Measurements from ENCODE around the gene IRX4.
"Not testable (repeated sequence)": the region's sequence is repeated elsewhere in the genome, so short reads cannot be mapped to it uniquely, and the experiment has no call there.

IRX4 gene

DNA sequence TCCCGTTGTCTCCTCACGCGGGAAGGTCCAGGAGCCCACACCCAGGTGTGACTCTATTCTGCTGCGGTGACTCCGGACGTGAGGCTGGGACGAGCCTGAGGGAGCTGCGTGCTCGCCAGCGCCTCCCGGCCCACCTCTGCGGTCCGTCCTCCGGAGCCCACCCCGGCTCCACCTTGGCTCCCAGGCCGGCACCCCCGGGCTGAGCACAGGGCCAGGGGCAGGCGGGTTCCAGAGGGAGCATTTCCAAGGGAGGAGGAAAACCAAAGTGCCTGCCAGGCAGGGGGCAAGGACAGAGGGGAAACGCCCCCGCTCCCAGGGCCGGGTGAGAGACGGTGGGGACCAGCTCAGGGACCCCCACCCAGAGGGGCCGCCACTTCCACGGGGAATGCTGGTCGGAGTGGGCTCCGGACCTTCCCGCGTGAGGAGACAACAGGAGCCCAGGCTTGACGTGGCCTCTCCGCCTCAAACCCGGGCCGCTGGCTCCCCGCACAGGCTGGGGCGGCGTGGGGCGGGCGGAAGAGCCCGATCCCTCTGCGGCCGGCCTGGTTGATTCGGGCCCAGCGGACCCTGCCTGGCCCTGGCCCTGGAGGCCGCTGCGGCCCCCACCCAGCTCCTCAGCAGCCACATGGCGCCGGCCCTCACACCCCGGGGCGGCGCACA, 26.0 kb downstream of the IRX4 start:
- DNase-seq = no peak

DNA sequence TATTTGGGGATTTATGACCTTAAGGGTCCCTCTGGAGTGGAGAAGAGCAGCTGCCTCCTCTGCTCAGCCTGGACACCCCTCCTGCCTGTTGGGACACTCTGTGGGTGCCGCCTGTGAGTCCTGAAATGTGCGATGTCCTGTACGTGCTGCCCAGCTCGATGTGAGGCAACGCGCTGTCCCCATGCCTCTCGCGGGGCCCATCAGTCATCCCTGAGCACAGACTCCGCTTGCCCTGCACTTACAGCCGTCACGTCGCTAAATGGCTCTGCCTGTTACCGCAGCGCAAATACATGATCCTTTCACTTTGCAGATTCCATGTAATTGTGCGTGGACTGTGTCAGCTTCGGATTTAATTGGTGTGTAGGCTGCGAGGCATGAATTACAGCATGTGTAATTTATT, 27.1 kb downstream of the IRX4 start:
- no peak for DNase-seq

DNA sequence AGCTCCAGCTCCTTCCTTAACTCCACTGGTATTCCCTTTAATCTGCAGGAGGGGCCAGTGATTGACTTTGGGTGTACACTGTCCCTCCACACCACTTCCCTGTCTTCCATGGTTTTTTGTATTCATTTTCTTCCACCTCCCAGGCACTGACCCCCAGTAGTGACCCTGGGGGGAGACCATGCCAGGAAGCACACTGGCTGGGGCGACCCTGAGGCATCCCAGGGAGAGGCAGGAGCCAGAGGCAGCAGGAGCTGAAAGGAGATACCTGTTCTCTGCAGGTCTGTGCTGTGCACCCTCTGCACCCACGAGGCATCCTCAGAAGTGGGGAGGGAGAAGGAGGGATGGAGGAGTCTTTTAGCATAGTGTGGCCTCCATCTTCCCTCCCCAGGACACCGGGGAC, 27.6 kb downstream of the IRX4 start:
- no peak for DNase-seq

DNA sequence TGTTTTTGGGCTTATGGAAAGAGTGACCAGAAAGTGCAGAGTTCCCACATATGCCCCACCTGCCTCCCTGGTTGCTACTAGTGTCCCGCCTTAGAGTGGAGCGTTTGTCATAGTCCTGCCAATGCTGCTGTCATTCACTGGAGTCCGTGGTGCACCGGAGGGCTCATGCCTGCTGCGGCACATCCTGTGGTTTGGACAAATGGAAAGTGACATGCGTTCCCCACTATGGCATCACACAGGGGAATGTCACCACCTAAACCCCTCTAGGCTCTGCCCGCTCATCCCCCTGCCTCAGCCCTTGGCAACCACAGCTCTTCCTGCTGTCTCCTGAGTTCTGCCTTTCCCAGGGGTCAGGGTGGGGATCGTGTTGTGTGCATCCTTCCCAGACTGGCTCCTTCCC, 29.2 kb downstream of the IRX4 start:
- DNase-seq = no peak

DNA sequence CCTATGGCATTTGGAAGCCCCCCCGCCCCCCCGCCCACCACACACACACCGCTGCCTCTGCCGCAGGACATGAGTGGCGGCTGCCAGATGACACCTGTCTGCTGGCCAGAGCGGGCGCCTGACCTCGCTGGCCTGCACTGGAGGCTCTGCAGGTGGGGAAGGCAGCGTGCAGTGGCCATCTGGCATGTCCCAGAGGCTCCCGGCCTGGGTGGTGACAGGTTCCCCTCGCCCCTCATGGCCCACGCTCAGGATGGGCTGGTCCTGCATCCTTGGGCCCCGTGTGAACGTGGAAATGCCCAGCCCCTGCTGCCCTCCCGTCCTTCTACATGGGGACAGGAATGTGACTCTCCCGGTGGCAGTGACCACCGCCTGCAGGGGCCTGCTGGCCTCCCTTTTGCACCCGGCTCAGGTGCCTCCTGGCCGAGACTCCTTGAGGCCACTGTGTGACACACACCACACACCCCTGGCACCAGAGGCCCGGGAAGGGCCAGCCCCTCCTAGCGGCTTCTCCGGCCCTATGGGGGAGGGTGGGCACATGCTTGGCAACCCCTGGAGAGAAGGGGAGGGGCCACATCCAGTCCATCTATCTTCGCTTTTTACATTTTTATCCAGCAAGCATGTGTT, 30.3 kb downstream of the IRX4 start:
- DNase-seq = no peak

DNA sequence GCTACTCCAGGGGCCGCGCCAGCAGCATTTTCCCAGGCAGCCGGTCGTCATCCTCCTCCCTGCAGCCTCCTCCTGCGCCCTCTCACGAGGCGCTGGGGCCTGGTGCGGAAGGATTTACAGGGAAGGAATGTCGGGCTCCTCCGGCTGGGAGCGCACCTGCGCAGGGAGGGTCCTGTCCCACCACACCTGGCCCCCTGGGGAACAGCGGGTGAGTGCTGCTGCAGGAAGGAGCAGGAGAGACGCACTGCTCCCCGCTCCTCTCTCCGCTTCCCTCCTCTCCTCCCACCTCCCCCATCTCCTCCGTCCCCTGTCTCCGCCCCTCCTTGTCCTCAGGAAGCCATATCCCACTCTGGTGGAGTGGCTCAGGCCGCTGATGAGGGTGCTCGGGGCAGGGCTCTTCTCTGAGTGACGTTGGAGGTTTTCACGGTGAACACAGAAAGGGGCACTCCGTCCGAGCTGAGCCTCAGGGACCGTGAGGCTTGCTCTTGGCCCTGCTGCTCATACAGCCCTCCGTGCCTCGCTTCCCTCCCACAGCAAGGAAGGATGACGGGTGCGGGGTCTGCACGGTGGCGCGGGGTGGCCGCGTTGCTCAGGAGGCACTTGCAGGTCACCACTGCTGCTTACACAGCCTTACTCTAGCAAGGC, 31.3 kb downstream of the IRX4 start:
- DNase-seq = no peak

DNA sequence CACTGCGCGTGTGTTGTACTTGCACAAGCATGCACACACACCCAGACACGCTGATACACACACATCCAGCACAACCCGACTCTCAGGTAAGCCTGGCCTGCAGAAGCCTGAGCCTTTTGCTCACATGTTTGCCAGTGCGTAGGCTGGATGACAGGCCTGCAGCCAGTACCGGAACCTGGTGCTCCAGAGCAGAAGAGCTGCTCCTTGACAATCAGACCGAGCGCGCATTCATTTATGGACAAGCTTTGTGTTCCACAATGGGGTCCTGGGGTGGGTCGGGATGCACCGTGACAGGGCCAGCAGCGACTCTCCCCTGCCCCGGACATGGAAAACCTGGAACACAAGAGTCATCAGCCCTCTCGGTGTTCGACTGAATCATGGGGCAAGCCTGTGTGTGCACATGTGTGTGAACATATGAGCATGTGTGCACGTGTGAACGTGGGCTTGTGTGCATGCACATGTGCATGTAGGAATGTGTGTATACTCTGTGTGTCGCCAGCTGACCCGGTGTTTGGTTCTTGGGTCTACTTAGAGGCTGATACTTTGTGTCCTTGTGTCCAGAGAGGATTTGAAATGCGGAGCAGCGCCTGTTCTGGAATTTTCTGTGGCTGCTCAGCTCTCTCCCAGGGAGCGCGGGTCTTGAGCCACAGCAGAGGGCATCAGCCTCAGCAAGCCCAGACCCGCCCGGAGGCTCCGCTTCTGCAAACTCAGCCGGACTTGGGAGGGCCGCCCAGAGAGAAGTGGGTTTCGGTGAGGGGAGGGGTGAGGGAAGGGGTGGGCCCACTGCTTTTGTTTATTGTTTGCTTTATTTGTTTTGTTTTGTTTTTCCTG, 32.2 kb downstream of the IRX4 start:
- no peak for DNase-seq

DNA sequence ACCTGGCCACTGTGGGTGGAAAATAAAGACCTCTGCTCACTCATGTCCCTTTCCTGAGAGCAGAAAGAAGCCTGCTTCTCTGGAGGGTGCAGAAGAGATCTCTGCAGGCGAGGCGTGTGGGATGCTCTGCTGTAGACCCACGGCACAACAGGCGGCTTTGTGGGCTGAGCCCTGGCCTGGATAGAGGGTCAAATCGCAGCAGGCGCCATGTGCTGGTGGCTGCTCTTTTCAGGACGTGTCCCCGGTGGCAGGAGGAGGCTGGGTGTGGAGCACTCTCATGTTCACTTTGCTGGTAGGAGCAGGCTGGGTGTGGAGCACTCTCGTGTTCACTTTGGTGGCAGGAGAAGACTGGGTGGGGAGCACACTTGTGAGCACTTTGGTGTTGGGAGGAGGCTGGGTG, 35.1 kb downstream of the IRX4 start:
- DNase-seq = no peak

DNA sequence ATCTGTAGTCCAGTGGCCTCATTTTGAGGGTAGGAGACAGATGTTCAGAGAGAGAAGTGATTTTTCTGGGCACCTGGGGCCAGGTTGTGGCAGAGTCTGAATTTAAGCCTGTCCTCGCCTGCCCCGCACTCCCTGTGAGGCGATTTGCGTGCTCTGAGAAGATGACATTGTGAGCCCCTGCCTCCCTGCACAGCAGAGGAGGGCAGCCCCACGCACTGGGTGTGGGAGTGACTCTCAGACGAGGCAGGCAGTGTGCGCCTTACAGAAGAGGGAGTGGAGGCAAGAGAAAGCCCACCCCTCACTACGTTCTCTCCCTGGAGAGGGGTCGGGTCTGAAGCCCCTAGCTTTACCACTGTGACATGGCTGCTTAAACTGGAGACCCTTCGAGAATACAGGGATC, 35.7 kb downstream of the IRX4 start:
- no peak for DNase-seq

DNA sequence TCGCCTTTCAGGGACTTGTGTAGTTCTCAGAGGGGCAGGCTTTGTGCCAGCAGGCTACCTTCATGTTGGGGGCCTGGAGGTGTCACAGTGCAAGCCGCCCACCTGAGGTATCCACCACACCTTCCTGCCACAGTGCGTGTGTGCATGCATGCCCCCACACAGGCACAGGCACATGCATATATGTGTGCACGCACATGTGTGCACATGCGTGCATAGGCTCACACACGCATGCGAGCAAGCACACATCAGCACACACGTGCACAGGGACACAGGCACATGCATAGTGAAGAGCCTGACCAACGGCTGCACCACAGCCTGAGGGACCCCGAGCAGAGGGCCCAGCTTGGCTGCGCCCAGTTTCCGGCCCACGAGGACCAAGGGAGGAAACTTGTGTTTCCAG, 36.1 kb downstream of the IRX4 start:
- DNase-seq = no peak

DNA sequence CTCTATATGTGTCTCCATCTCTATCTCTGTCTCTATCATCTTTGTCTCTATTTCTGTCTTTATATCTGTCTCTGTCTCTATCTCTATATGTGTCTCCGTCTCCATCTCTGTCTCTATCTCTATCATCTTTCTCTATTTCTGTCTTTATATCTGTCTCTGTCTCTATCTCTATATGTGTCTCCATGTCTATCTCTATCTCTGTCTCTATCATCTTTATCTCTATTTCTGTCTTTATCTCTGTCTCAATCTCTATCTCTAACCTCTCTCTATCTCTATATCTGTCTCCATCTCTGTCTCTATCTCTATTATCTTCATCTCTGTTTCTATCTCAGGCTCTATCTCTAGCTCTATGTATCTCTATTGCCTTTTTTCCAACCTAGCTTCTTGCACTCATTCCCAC, 37.0 kb downstream of the IRX4 start:
- DNase-seq = no peak

DNA sequence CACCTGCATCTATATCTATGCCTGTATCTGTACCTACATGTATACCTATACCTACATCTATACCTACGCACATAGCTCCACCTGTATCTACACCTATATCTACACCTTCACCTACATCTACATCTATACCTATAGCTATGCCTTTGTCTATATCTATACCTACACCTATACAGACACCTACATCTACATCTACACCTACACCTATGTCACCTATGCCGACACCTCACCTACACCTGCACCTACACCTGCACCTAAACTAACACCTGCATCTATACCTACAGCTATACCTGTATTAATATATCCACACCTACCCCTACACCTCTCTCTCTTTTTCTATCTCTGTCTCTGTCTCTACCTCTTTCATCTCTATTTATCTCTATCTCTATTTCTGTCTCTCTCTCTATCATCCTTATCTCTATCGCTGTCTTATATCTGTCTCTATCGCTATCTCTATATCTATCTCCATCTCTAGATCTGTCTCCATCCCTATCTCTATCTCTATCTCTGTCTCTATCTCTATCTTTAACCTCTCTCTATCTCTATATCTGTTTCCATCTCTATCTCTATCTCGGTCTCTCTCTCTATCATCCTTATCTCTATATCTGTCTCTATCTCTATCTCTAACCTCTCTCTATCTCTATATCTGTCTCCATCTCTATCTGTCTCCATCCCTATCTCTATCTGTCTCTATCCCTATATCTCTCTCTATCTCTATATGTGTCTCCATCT, 37.9 kb downstream of the IRX4 start:
- no peak for DNase-seq

DNA sequence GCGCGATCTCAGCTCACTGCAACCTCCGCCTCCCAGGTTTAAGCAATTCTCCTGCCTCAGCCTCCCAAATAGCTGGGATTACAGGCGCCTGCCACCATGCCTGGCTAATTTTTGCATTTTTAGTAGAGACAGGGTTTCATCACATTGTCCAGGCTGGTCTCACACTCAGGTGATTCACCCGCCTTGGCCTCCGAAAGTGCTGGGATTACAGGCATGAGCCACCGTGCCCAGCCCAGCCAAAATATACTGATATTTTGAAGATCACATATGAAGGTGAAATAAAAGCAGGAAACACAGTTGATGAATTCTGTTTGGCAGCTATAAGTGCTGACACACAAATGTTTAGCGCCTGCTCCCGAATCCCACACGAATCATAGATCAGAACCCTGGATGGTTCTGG, 39.0 kb downstream of the IRX4 start:
- DNase-seq = not testable (repeated sequence)

DNA sequence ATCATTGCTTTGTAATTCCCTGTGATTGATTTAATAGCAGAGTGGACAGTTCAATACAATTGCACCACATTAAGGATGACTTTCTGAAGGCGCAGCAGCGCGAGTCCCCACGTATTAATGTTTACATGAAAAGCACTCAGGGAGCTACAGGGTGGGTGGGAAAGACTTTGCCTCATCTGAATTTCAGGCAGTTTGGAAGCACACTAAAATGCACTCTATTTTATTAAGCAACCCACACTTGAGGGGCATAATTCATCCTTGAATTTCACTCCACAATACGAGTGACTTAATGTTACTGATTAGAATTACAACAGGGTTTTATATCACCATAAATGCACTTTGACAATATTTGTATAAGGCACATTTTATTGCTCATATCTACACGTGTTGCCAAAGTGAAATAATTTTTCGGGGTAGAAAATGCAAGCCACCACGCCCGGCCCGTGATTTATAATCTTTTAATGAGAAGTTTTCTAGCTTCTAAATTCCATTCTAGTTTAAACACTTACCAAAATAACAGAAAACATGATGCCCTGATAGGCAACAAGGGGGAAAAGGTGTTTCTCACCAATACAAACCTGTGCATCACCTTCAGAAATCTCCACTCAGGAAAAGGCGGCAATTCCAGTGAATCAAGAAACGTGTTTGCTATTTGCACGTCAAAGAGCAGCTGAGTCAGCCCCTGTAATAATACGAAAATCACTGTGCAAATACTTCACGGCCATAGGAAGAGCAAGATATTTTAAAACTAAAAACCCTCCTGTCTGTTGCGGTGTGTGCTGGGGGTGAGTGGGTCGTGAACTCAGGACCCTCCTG, 40.5 kb downstream of the IRX4 start:
- DNase-seq = peak; percentile 69

DNA sequence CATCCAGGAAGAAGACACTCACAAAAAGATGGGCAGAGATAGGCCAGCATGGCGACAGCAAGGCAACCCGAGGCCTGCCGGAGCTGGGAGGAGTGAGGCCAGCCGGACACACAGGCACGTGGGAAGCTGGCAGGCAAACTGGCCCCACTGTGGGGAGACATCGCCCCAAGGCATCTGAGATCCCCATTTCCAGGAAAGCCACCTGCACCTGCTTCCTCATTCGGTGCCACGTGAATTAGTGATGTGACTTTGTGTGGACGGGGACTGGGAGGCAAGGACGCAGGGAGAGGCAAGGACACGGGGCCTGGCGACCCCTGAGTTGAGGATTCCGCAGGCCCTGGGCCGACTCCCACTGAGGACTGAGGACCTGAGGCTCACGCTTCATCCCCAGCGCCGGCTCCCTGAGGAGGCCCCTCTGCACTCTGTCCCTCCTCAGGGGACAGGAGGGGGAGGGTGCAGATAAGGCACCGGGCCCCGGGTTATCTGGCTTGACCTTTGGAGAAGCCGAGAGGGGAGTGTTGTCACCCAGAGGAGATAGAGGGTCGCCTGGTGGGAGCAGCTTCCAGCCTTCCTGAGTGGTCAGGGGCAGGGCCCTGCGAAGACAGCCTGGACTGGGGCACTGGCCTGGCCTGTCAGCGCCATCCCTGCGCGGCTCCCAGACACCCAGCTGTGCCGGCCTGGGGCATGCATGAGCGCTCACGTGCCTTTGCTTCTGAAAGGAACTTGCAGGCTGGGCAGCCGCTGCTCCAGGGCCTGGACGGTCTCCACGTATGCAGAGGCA, 41.8 kb downstream of the IRX4 start:
- DNase-seq = no peak

DNA sequence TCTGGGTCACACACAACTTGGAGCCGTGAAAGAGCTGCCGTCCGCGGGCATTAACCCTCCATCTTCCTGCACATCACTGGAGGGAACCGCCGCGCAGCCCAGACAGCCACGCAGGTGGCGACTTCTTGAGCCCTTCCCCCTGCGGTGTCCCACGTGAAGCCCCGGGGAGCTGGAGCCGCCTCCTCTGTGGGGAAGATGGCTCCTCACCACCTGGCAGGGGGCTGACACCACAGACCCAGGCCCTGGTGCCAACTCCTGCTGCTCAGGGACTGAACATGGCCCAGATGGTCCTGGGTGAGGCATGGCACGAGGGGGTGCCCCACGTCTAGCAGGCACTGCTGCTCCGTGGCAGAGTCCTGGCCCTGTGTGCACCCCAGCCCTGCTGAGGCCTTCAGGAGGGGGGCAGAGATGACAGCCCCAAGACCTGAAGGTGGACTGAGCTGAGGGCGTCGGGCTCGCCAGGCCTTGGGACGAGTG, 42.6 kb downstream of the IRX4 start:
- no peak for DNase-seq

DNA sequence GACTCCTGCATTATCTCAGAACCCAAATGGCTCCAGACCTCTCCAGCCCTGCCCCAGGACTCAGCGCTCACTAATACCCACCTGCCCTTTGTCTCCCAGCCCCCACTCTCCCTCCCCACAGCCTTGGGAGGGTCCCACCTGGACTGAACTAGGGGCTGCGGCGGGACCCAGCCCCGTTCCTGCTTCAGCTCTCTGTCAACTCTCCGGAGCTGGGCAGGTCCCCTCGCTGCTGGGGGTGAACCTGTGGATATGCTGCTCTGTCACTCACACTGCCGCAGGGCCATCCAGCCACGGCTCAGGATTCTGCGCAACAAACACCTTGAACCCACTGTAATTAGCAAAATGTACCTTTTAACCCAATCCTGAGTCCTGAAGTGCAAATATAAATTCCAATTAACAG, 44.7 kb downstream of the IRX4 start:
- DNase-seq = no peak

DNA sequence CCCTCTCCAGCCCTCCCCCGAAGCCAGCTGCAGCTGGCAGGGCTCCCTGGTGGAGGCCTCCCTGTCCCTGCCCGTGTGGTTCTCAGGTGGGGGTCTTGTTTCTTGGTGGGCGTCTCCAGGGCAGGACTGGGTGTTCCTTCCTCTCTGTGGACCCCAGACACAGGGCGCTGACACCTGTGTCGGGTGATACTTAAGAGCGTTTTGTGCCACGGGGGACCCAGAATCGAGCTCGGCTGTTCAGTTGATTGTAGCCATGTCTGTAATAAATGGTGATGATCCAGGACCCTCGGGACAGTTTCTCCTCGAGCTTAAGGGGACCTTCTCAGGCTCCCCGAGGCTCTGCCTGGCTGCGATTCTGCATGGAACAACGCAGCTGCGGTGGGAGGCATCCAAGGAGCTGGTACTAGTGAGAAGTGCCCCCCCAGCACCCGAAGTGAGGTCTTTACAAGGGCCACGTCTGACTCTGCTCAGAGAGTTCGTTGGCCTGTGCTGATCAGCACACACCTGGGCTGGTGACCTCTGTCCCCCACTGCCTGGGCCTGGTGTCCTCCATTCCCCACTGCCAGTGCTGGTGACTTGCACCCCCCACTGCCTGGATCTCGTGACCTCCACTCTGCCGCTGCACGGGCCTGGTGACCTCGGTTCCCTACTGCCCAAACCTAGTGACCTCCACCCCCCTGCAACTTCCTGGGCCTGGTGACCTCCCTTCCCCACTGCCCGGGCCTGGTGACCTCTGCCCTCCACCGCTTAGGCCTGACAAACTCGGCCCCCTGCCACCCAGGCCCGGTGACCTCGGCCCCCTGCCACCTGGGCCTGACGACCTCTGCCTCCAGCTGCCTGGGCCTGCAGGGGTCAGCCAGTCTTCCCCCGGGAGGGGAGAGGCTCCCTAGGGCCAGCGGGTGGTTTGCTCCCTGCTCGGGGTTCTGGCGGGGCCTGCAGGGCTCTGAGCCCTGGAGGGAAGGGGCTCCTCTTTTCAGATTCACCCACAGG, 45.5 kb downstream of the IRX4 start:
- DNase-seq = no peak

DNA sequence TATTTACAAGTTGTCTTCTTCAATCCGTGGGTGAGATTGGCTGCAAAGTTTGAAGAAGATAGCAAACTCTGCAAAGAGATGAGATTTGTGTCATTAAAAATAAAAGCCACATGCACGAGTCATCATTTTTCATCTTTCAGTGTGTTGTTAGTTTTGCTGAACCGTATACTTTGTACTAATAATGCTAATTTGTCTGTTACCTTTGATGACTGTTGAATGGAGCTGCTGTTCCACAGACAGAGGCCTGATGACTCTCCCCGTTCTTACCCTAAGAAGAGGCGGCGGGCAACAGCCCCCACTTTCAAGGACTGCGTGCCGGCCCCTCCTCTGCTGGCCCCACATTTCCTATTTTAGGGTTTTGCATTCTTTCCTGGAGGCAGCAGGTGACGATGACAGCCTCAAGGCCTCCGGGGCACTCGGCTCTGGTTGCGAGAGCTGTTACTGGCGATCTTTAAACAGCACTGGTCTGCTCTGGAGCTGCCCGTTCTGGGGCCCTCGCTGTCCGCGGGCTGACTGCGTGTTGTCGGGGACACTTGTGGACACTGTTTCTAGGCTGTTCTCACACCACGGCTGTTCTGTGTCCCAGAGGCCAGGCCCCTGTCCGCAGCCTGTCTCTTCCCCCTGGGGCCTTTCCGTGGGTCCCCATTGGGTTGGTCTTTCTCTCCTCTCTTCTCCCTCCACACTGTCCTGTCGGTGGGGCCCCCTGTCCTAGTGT, 46.4 kb downstream of the IRX4 start:
- DNase-seq = no peak
